ENCODE data around the gene SH3TC2.

Gene SH3TC2

DNA sequence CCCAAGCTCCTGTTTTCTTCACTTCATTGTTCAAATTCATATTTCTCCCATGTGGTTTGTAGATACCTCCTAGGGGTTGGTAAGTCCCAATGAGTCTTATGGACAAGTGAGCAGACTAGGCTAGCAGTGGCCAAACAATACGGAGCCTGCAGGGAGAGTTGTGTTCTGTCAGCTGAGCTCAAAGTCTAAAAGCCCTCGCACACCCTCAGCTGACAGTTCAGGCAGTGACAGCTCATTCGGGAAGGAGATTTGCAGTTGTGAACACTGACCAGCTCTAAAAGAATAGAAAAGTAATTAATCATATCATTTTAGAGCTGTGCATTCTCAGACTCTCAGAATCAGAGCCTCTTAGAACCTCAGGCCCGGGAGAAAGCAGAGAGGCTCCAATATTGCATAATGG, 95.1 kb downstream of the SH3TC2 start:
- TF ChIP-seq, protein P1, sequence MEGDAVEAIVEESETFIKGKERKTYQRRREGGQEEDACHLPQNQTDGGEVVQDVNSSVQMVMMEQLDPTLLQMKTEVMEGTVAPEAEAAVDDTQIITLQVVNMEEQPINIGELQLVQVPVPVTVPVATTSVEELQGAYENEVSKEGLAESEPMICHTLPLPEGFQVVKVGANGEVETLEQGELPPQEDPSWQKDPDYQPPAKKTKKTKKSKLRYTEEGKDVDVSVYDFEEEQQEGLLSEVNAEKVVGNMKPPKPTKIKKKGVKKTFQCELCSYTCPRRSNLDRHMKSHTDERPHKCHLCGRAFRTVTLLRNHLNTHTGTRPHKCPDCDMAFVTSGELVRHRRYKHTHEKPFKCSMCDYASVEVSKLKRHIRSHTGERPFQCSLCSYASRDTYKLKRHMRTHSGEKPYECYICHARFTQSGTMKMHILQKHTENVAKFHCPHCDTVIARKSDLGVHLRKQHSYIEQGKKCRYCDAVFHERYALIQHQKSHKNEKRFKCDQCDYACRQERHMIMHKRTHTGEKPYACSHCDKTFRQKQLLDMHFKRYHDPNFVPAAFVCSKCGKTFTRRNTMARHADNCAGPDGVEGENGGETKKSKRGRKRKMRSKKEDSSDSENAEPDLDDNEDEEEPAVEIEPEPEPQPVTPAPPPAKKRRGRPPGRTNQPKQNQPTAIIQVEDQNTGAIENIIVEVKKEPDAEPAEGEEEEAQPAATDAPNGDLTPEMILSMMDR (conservative IDR thresholded peaks at IDR 0.05), result no peak
- TF ChIP-seq ZFX (IDR thresholded peaks at IDR 0.05), result no peak

DNA sequence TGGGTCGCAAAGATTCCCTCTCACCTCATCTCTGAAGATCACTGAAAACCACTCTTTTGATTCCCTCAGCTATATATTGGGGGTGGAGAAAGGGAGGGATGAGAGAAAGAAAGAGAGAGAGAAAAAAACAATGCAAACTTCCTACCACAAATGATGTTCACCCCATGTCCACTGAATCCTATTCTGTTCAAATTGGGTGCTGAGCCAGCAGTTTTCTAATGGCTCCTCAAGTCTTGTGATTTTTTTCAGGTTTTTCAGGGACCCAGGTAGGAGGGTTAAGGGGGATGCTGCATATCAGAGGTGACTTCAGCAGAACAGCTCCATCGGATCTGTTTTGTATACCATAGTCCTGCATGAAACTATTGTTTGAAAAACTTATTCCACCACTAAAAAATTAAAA, 95.9 kb downstream of the SH3TC2 start:
- peak overlapping the region; percentile 58 for H3K27ac ChIP-seq
- no peak for TF ChIP-seq ZFX (IDR thresholded peaks at IDR 0.05)
- TF ChIP-seq, protein P1 (conservative IDR thresholded peaks at IDR 0.05), result no peak

More for the DNA sequence above, 95.1 kb downstream of the SH3TC2 start:
- no peak overlapping the region for H3K27ac ChIP-seq

- peak overlapping the region; percentile 58 for H3K27ac ChIP-seq
- TF ChIP-seq, protein P1 (conservative IDR thresholded peaks at IDR 0.05), result no peak
- TF ChIP-seq ZFX (IDR thresholded peaks at IDR 0.05), result no peak
These were observed 96.5 kb downstream of the SH3TC2 start for GRCh38 chr5:148966348-148966747.

- peak overlapping the region; percentile 58 for H3K27ac ChIP-seq
- TF ChIP-seq, protein P1 (conservative IDR thresholded peaks at IDR 0.05), result no peak
- TF ChIP-seq ZFX (IDR thresholded peaks at IDR 0.05), result no peak
These were observed 97.2 kb downstream of the SH3TC2 start for GRCh38 chr5:148965511-148966265.

DNA sequence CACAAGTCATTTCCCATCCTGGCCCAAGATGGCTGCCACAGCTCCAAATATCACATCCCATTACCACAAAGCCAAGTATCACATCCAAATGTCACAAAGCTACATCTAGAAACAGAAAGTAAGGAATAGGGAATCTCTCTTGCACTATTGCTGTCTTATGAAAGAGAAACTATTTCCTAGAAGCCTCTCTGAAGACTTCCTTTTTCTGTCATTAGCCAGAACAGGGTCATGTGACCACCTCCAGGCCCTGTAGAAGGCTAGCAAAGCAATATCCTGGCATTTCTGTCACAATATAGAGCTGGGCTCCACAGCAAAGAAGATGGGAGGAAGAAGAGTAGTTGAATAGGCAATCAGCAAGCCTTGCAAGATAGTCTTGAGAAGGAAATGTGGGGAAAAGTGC, 99.2 kb downstream of the SH3TC2 start:
- H3K27ac ChIP-seq, result no peak overlapping the region
- TF ChIP-seq ZFX (IDR thresholded peaks at IDR 0.05), result no peak
- TF ChIP-seq, protein P1 (conservative IDR thresholded peaks at IDR 0.05), result no peak

DNA sequence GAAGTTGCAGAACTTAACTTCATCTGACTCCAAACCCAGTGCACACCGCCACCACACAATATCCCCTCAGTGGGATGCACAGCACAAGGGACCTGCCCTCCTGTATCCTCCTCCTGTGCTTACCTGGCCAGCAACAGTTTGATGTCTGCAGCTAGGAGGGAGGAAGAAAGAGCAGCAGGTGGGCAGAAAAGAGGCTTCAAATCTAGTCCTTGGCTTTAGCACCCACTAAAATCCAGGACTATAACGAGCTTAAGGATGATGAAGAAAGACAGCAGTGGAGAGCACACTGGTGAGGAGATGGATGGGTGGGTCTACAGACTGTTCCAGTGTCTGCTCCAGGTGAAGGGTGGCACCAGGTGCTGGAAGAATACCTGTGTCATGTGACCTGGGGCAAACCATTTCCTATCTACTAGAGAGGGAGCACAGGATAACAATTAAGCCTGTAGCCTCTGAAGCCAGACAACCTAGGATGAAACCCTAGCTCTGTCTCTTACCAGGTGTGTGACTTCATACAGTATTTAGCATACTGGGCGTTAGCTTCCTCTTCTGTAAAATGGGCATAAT, 100.0 kb downstream of the SH3TC2 start:
- H3K27ac ChIP-seq, result no peak overlapping the region; the same call in 1 of the 2 replicates
- TF ChIP-seq ZFX (IDR thresholded peaks at IDR 0.05), result no peak
- TF ChIP-seq, protein P1 (conservative IDR thresholded peaks at IDR 0.05), result no peak

- H3K27ac ChIP-seq, result peak overlapping the region; percentile 21; the same call in 1 of the 2 replicates
- no peak for TF ChIP-seq ZFX (IDR thresholded peaks at IDR 0.05)
- TF ChIP-seq, protein P1 (conservative IDR thresholded peaks at IDR 0.05), result no peak
These were observed 100.7 kb downstream of the SH3TC2 start for GRCh38 chr5:148962200-148962550.

Data from C4-2B (cell line).